HEK293T (cell line): Measurements from ENCODE around the gene TMBIM1.

Source experiments
- CTCF ChIA-PET: fragments of 350-600 bp; formaldehyde crosslinking; extraction: SDS; loops from one replicate; lab custom pipeline; 2021; ENCODE audit warnings: antibody characterized with exemption, inconsistent platforms; lab: Yijun Ruan, JAX
- POLR2A ChIA-PET: fragments of 350-600 bp; formaldehyde crosslinking; extraction: SDS; loops from one replicate; lab custom pipeline; 2020; ENCODE audit warnings: antibody characterized with exemption, inconsistent platforms; lab: Yijun Ruan, JAX
- DNase-seq: peaks from one replicate; pipeline ENCODE4 v3.0.0; 2012; ENCODE audit warnings: mixed read lengths; ENCODE audit errors: extremely low spot score
- ARNT ChIP-seq: fragments of 450-650 bp; IDR thresholded peaks from 2 replicates; pipeline ENCODE4 v1.6.1; 2017; ENCODE audit warnings: mild to moderate bottlenecking
- BHLHE40 ChIP-seq: fragments of 450-650 bp; IDR thresholded peaks from 2 replicates; pipeline ENCODE4 v1.6.1; 2016; ENCODE audit warnings: mild to moderate bottlenecking, moderate library complexity, borderline replicate concordance
- CTBP1 ChIP-seq: fragments of 450-650 bp; IDR thresholded peaks from 2 replicates; pipeline ENCODE4 v1.6.1; 2016; ENCODE audit warnings: borderline replicate concordance
- ELF4 ChIP-seq: fragments of 450-650 bp; IDR thresholded peaks from 2 replicates; pipeline ENCODE4 v1.6.1; 2017; ENCODE audit warnings: antibody characterized with exemption
- FOXA1 ChIP-seq: fragments of 450-650 bp; IDR thresholded peaks from 2 replicates; pipeline ENCODE4 v1.6.1; 2016; ENCODE audit warnings: mild to moderate bottlenecking
- FOXK2 ChIP-seq: fragments of 450-650 bp; IDR thresholded peaks from 2 replicates; pipeline ENCODE4 v1.6.1; 2016; ENCODE audit warnings: mild to moderate bottlenecking
- FOXM1 ChIP-seq: fragments of 450-650 bp; IDR thresholded peaks from 2 replicates; pipeline ENCODE4 v1.6.1; 2017; ENCODE audit warnings: mild to moderate bottlenecking, borderline replicate concordance
- HDGF ChIP-seq: fragments of 450-650 bp; IDR thresholded peaks from 2 replicates; pipeline ENCODE4 v1.6.1; 2017; ENCODE audit warnings: antibody characterized with exemption, borderline replicate concordance
- L3MBTL2 ChIP-seq: fragments of 450-650 bp; conservative IDR thresholded peaks from 2 replicates; pipeline ENCODE4 v1.6.1; 2016; ENCODE audit warnings: mild to moderate bottlenecking
- LEF1 ChIP-seq: fragments of 450-650 bp; IDR thresholded peaks from 2 replicates; pipeline ENCODE4 v1.6.1; 2017; ENCODE audit warnings: mild to moderate bottlenecking, borderline replicate concordance
- NFRKB ChIP-seq: fragments of 450-650 bp; IDR thresholded peaks from 2 replicates; pipeline ENCODE4 v1.6.1; 2016; ENCODE audit warnings: mild to moderate bottlenecking, moderate library complexity
- PKNOX1 ChIP-seq: fragments of 450-650 bp; IDR thresholded peaks from 2 replicates; pipeline ENCODE4 v1.6.1; 2016
- SP1 ChIP-seq: fragments of 450-650 bp; IDR thresholded peaks from 2 replicates; pipeline ENCODE4 v1.6.1; 2017
- SUZ12 ChIP-seq: fragments of 450-650 bp; IDR thresholded peaks from 2 replicates; pipeline ENCODE4 v1.6.1; 2016; ENCODE audit warnings: mild to moderate bottlenecking
- TARDBP ChIP-seq: fragments of 450-650 bp; IDR thresholded peaks from 2 replicates; pipeline ENCODE4 v1.6.1; 2016
- ZNF384 ChIP-seq: fragments of 450-650 bp; IDR thresholded peaks from 2 replicates; pipeline ENCODE4 v1.6.1; 2016

TMBIM1 gene

DNA sequence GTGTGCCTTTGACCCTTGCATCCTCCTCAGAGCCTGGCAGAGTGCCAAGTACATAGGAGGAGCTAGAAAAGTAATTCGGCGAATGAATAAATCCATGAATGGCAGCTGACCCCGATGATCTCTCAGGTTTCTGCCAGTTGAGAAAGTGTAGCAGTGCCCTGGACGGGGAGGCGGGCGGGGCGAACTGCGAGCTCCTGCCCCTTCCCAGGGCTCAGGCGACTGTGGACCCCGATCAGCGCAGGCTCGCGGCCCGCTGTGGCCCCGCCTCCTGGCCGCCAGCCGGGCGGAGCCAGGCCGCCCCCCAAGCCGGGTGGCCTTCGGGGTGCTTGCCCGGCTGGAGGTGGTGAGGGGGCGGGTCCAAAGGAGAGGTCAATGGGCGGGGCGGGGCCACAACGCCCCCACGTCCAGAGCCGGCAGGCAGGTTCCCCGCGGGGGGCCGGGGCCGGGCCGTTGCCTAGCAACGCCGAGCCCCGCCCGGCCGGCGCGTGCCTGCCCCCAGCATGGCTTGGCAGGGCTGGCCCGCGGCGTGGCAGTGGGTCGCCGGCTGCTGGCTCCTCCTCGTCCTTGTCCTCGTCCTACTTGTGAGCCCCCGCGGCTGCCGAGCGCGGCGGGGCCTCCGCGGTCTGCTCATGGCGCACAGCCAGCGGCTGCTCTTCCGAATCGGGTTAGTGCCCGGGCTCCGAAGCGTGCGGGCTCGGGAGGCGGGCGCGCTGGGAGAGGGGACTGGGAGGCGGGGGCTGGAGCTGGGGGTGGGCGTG, 30.6 kb upstream of the TMBIM1 start:
- TF ChIP-seq NFRKB (no peak), PKNOX1 (peak; percentile 41; the same call in 1 of the 2 replicates), HDGF (no peak)
- ChIA-PET POLR2A (interaction anchor here (0.5 to 1.5 kb wide), 3 partner anchors 8 to 62 kb away, joined by 3 to 5 read pairs (median 3); no protein-coding TSS in a partner anchor), CTCF (interaction anchor here (0.6 kb wide), 1 partner anchor 24 kb away, joined by 4 read pairs; no protein-coding TSS in a partner anchor)
- DNase-seq = peak; percentile 86

GRCh38 chr2:218320704-218321336, 28.5 kb upstream of the TMBIM1 start:
- POLR2A ChIA-PET = no interaction called here
- TF ChIP-seq ZNF384 (no peak), PKNOX1 (no peak), BHLHE40 (no peak), SP1 (no peak), LEF1 (no peak), HDGF (no peak), FOXM1 (no peak), TARDBP (no peak), FOXK2 (no peak), ARNT (no peak), SUZ12 (no peak), NFRKB (no peak), FOXA1 (no peak), ELF4 (no peak), L3MBTL2 (no peak), CTBP1 (no peak)
- CTCF ChIA-PET = interaction anchor here (1.2 kb wide), 1 partner anchor 19 kb away, joined by 4 read pairs; no protein-coding TSS in a partner anchor
- no peak for DNase-seq

GRCh38 chr2:218319813-218320365, 27.6 kb upstream of the TMBIM1 start:
- TF ChIP-seq TARDBP = no peak
- TF ChIP-seq SUZ12 = no peak
- TF ChIP-seq ARNT = no peak
- no peak for TF ChIP-seq SP1
- TF ChIP-seq ELF4 = no peak
- no peak for TF ChIP-seq PKNOX1
- no peak for TF ChIP-seq FOXM1
- no peak for TF ChIP-seq FOXK2
- no peak for TF ChIP-seq LEF1
- TF ChIP-seq HDGF = no peak
- no peak for TF ChIP-seq NFRKB
- TF ChIP-seq ZNF384 = no peak
- TF ChIP-seq BHLHE40 = no peak
- no peak for TF ChIP-seq CTBP1
- TF ChIP-seq FOXA1 = no peak
- TF ChIP-seq L3MBTL2 = no peak
- POLR2A ChIA-PET = no interaction called here
- DNase-seq = no peak
- CTCF ChIA-PET = interaction anchor here (1.2 kb wide), 1 partner anchor 18 kb away, joined by 4 read pairs; no protein-coding TSS in a partner anchor

- ChIA-PET POLR2A (no interaction called here), CTCF (no interaction called here)
- DNase-seq = no peak
- no peak for TF ChIP-seq FOXK2
- TF ChIP-seq BHLHE40 = no peak
- TF ChIP-seq HDGF = no peak
- no peak for TF ChIP-seq ZNF384
- no peak for TF ChIP-seq LEF1
- TF ChIP-seq CTBP1 = no peak
- no peak for TF ChIP-seq FOXA1
- no peak for TF ChIP-seq SP1
- TF ChIP-seq SUZ12 = no peak
- TF ChIP-seq TARDBP = no peak
- no peak for TF ChIP-seq L3MBTL2
- no peak for TF ChIP-seq ELF4
- TF ChIP-seq FOXM1 = no peak
- no peak for TF ChIP-seq ARNT
Measured at GRCh38 chr2:218318241-218318640, 25.9 kb upstream of the TMBIM1 start.

DNA sequence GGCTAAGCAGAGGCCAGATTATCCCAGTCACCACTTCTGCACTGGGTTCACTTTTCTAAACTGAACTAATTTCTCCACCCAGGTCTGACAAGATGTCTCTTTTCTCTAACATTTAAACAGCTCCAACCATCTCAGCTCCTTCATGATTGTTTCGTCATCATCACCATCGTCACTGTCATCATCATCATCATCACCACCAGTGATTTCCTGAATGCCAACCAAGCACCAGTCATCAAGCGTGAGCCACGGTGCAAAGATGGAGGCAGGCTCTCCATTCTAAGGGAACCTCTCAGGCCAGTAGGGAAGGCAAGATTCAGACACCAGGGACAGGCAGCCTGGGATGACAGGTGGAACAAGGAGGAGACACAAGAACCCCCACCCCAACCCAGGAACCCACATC, 25.5 kb upstream of the TMBIM1 start:
- DNase-seq = no peak
- TF ChIP-seq SP1 (no peak), ELF4 (no peak), ZNF384 (no peak), TARDBP (no peak), CTBP1 (no peak), ARNT (no peak), FOXM1 (no peak), FOXA1 (no peak), HDGF (no peak), SUZ12 (no peak)
- POLR2A ChIA-PET = no interaction called here
- CTCF ChIA-PET = no interaction called here

GRCh38 chr2:218317303-218317630, 25.0 kb upstream of the TMBIM1 start:
- no peak for TF ChIP-seq FOXA1
- TF ChIP-seq HDGF = no peak
- no peak for TF ChIP-seq NFRKB
- no peak for TF ChIP-seq L3MBTL2
- no peak for TF ChIP-seq FOXM1
- no peak for TF ChIP-seq ARNT
- TF ChIP-seq SP1 = no peak
- no peak for TF ChIP-seq ELF4
- no peak for TF ChIP-seq ZNF384
- TF ChIP-seq LEF1 = no peak
- no peak for TF ChIP-seq TARDBP
- TF ChIP-seq CTBP1 = no peak
- POLR2A ChIA-PET = no interaction called here
- CTCF ChIA-PET = no interaction called here
- DNase-seq = no peak
